Endothelial cell of umbilical vein (primary cell): Measurements from ENCODE around the gene RPIA. TPM values are rescaled to one million over a fixed set of nuclear protein-coding genes. Genes with fewer than 3 reads are reported as not detected.

Experiments used
- BruUV-seq: library from RNA; stranded (reverse); fragments of 400-500 nt; replicated peaks from 2 replicates; lab custom pipeline; 2021; lab: Mats Ljungman, UMichigan
- CTCF ChIA-PET: fragments of 300-600, 350-600 bp; sonication (Branson Sonifier 250); formaldehyde crosslinking; loops from one replicate; lab custom pipeline; 2021; ENCODE audit warnings: antibody characterized with exemption, inconsistent platforms; lab: Charles Lee
- POLR2A ChIA-PET: fragments of 300-600, 350-600 bp; sonication (Branson Sonifier 250); formaldehyde crosslinking; loops from one replicate; lab custom pipeline; 2021; ENCODE audit warnings: antibody characterized with exemption, inconsistent platforms; lab: Charles Lee
- DNase-seq: peaks from one replicate; pipeline ENCODE4 v3.0.0-alpha.2; 2011; ENCODE audit warnings: low read depth, low spot score
- FAIRE-seq: peaks from 2 replicates; lab custom pipeline; 2011; peaks lifted over from hg19 to GRCh38; lab: Jason Lieb, UNC
- H2AFZ ChIP-seq: 2 replicates; pipeline ENCODE4 v1.6.0; 2012; ENCODE audit warnings: low read depth, low read length, control low read depth, inconsistent platforms
- H3K27ac ChIP-seq: 2 replicates; pipeline ENCODE4 v1.5.1; 2011; ENCODE audit warnings: low read depth, mild to moderate bottlenecking, control low read depth, low read length, moderate library complexity; ENCODE audit not compliant: insufficient read depth
- H3K27me3 ChIP-seq, 2 experiments: 2 replicates each; pipeline versions ENCODE4 v1.6.0 to v1.6.1; 2011; ENCODE audit warnings: low read length in 2 of 2, mixed read lengths in 1 of 2; ENCODE audit not compliant: control insufficient read depth in 2 of 2, insufficient read depth in 2 of 2
- H3K36me3 ChIP-seq, 2 experiments: 2 replicates in 1 of 2; 3 replicates in 1 of 2; pipeline ENCODE4 v1.5.1; 2011; ENCODE audit warnings: low read length in 2 of 2, mild to moderate bottlenecking in 1 of 2, moderate library complexity in 1 of 2; ENCODE audit not compliant: control insufficient read depth in 2 of 2, insufficient read depth in 2 of 2; ENCODE audit errors: extremely low read depth in 1 of 2
- H3K4me1 ChIP-seq: 3 replicates; pipeline ENCODE4 v1.5.1; 2011; ENCODE audit warnings: mild to moderate bottlenecking, low read length; ENCODE audit not compliant: control insufficient read depth, insufficient read depth; ENCODE audit errors: extremely low read depth
- H3K4me2 ChIP-seq: 2 replicates; pipeline ENCODE4 v1.6.1; 2011; ENCODE audit warnings: low read length, control low read depth, mixed read lengths; ENCODE audit not compliant: insufficient read depth
- H3K4me3 ChIP-seq, 3 experiments: fragments of 200-600 bp in 1 of 3; sonication (generic), shearing (Covaris generic) in 1 of 3; replicated peaks in 1 of 3; 2 replicates each; pipeline ENCODE4 v1.5.1; 2011 to 2016; ENCODE audit warnings: control low read depth in 3 of 3, low read length in 3 of 3, mild to moderate bottlenecking in 2 of 3, inconsistent platforms in 1 of 3, low read depth in 1 of 3, moderate library complexity in 1 of 3; ENCODE audit not compliant: insufficient read depth in 1 of 3
- H3K79me2 ChIP-seq: 2 replicates; pipeline ENCODE4 v1.6.0; 2012; ENCODE audit warnings: low read length, inconsistent platforms; ENCODE audit not compliant: control insufficient read depth, insufficient read depth
- H3K9ac ChIP-seq: replicated peaks from 2 replicates; pipeline ENCODE3; 2011; ENCODE audit warnings: low read length, control low read depth; ENCODE audit not compliant: insufficient read depth; ENCODE audit errors: extremely low read depth
- H3K9me1 ChIP-seq: replicated peaks from 3 replicates; pipeline ENCODE4 v1.6.0; 2011; ENCODE audit warnings: mild to moderate bottlenecking, low read length; ENCODE audit not compliant: control insufficient read depth, insufficient read depth; ENCODE audit errors: extremely low read depth
- H3K9me3 ChIP-seq: replicated peaks from 2 replicates; pipeline ENCODE4 v1.5.1; 2012; ENCODE audit warnings: low read length, inconsistent platforms; ENCODE audit not compliant: control insufficient read depth, insufficient read depth
- H4K20me1 ChIP-seq: replicated peaks from 2 replicates; pipeline ENCODE3; 2011; ENCODE audit warnings: mild to moderate bottlenecking, low read length; ENCODE audit not compliant: control insufficient read depth, insufficient read depth; ENCODE audit errors: extremely low read depth
- CTCF ChIP-seq, 2 donors: IDR thresholded peaks; 1 replicate in 1 of 2; 2 replicates in 1 of 2; pipeline ENCODE4 v1.5.1; 2011; ENCODE audit warnings: low read length in 2 of 2, mild to moderate bottlenecking in 2 of 2, moderate library complexity in 2 of 2, control low read depth in 1 of 2, inconsistent platforms in 1 of 2, low read depth in 1 of 2; ENCODE audit not compliant: insufficient read depth in 1 of 2; ENCODE audit errors: extremely low read depth in 1 of 2
- EZH2 ChIP-seq: IDR thresholded peaks from 2 replicates; pipeline ENCODE4 v1.6.1; 2012; ENCODE audit warnings: borderline replicate concordance, low read depth, mild to moderate bottlenecking, moderate library complexity, low read length, inconsistent platforms; ENCODE audit not compliant: severe bottlenecking
- FOS ChIP-seq: IDR thresholded peaks from 2 replicates; pipeline ENCODE4 v1.6.1; 2011; ENCODE audit warnings: mild to moderate bottlenecking, low read length, moderate library complexity, borderline replicate concordance; ENCODE audit not compliant: insufficient read depth
- GATA2 ChIP-seq: IDR thresholded peaks from 2 replicates; pipeline ENCODE4 v1.7.0; 2011; ENCODE audit warnings: low read depth, mild to moderate bottlenecking, moderate library complexity, mixed read lengths, low read length; ENCODE audit not compliant: insufficient read length, insufficient read depth
- JUN ChIP-seq: IDR thresholded peaks from 2 replicates; pipeline ENCODE4 v1.6.1; 2011; ENCODE audit warnings: borderline replicate concordance, low read depth; ENCODE audit not compliant: insufficient read length, insufficient read depth
- MYC ChIP-seq: IDR thresholded peaks from one replicate; pipeline ENCODE4 v1.6.1; 2011; ENCODE audit warnings: mild to moderate bottlenecking, low read depth, low read length
- POLR2A ChIP-seq: IDR thresholded peaks from 2 replicates; pipeline ENCODE4 v1.6.1; 2012; ENCODE audit warnings: low read depth, mild to moderate bottlenecking, control low read depth, low read length
- POLR2AphosphoS5 ChIP-seq: IDR thresholded peaks from 2 replicates; pipeline ENCODE4 v1.6.1; 2012; ENCODE audit warnings: low read depth, mild to moderate bottlenecking, control low read depth, low read length, moderate library complexity; ENCODE audit not compliant: insufficient read depth
- dilution Hi-C: fragments of 300-500 bp; cut with MboI; formaldehyde crosslinking; loops from one replicate; pipeline ENCODE4 v1.15.0; 2019; ENCODE audit warnings: low sequenced_read_pairs; ENCODE audit not compliant: extremely low pct_ligation_motif_present
- intact Hi-C: fragments of 100-400 bp; cut with micrococcal nuclease; formaldehyde crosslinking; loops from one replicate; pipeline ENCODE4 v1.10.0; 2022
- polyA plus RNA-seq, 4 experiments: library from polyadenylated mRNA; depleted of rRNA in 3 of 4; stranded (reverse) in 3 of 4; unstranded in 1 of 4; fragments of >200 nt; gene quantifications; 2 replicates each; pipeline versions ENCODE4 v1.2.1 to v1.2.3, GENCODE V29; 2011 to 2012; ENCODE audit warnings: missing spikeins in 1 of 4
- total RNA-seq: library from RNA; stranded (reverse); gene quantifications from 2 replicates; pipeline ENCODE4 v1.2.3, GENCODE V29; 2021
- TF ChIP-seq, protein P1 (sequence below): IDR thresholded peaks from 2 replicates; pipeline ENCODE4 v1.6.1; 2011; ENCODE audit not compliant: insufficient read depth, insufficient read length

Gene RPIA
- total and polyA plus RNA-seq, 2 donors (not counting 3 experiments of a cell fraction or from before 2014, with no cell fraction given): 15.7 to 30.3 TPM

DNA sequence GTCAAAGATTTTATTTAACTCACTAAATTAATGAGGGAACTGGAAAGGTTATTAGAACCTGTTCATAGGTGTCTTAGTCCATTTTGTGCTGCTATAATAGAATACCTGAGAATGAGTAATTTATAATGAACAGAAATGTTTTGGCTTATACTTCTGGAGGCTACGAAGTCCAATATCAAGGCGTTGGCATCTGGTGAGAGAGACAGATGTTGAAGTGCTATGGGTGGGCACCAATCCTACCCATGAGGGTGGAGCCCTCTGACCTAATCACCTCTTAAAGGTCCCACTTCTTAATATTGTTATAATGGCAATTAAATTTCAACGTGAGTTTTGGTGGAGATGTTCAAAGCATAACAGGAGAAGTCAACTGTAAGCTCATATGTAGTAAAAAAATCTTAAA is 5.1 kb downstream of the RPIA start:
- no peak overlapping the region for H3K9ac ChIP-seq
- H3K4me3 ChIP-seq: no peak overlapping the region
- no peak overlapping the region for H2AFZ ChIP-seq
- DNase-seq (no peak), FAIRE-seq (no peak)
- H3K36me3 ChIP-seq: peaks cover 0 to 6% of the 10 kb centered on the region in 2 experiments
- H4K20me1 ChIP-seq: no peaks in the 10 kb centered on the region
- H3K9me3 ChIP-seq: no peaks in the 10 kb centered on the region
- H3K4me1 ChIP-seq: peaks cover 9% of the 10 kb centered on the region
- no peak for TF ChIP-seq JUN
- TF ChIP-seq EZH2: no peak
- TF ChIP-seq CTCF (IDR thresholded peaks at IDR 0.05; ENCODE audit: extremely low read depth in 1 of 2, insufficient read depth in 1 of 2, low read depth in 1 of 2, low read length in 2 of 2): no peak
- TF ChIP-seq, protein P1, sequence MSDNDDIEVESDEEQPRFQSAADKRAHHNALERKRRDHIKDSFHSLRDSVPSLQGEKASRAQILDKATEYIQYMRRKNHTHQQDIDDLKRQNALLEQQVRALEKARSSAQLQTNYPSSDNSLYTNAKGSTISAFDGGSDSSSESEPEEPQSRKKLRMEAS: no peak
- no peak for TF ChIP-seq POLR2A
- no peak for TF ChIP-seq GATA2
- no peak for TF ChIP-seq POLR2AphosphoS5
- no peak for TF ChIP-seq FOS
- no peak for TF ChIP-seq MYC
- intact Hi-C loops: no loop called here
- no TSS peak for BruUV-seq
- no peaks in the 10 kb centered on the region for H3K9me1 ChIP-seq
- peaks cover 59% of the 10 kb centered on the region for H3K79me2 ChIP-seq
- dilution Hi-C loops: no loop called here
- ChIA-PET POLR2A (no interaction called here), CTCF (interaction anchor here (1.3 kb wide), 1 partner anchor 19 kb away, joined by 6 read pairs; no protein-coding TSS in a partner anchor)
- no peak overlapping the region for H3K27ac ChIP-seq
- no peak overlapping the region for H3K4me2 ChIP-seq
- no peaks in the 10 kb centered on the region for H3K27me3 ChIP-seq
